ENCODE measurements around the gene USP9X. TPM values are rescaled to one million over a fixed set of nuclear protein-coding genes. Genes with fewer than 3 reads are reported as not detected.

The USP9X gene
- total RNA-seq, 1 donor from 2014 or later: 53.2 TPM

DNA sequence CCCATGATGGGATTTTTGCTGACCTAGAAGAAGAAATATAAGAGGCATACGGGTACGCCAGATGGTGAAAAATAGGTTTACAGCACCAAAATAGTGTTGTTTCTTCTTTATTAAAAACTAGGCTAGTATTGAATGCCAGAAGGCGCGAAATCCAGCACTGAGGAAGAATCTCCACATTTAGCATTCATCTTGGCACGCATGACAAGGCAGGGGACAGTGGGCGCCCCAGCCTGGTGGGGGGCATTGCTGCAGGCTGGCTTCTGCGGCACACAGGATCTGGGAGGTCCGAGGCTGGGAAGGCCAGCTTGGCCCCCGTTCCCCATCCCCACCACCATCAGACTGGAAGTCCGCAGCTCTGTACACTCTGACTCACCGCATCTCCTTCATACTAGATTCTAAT, 173.0 kb downstream of the USP9X start:
- TF ChIP-seq, protein P1, sequence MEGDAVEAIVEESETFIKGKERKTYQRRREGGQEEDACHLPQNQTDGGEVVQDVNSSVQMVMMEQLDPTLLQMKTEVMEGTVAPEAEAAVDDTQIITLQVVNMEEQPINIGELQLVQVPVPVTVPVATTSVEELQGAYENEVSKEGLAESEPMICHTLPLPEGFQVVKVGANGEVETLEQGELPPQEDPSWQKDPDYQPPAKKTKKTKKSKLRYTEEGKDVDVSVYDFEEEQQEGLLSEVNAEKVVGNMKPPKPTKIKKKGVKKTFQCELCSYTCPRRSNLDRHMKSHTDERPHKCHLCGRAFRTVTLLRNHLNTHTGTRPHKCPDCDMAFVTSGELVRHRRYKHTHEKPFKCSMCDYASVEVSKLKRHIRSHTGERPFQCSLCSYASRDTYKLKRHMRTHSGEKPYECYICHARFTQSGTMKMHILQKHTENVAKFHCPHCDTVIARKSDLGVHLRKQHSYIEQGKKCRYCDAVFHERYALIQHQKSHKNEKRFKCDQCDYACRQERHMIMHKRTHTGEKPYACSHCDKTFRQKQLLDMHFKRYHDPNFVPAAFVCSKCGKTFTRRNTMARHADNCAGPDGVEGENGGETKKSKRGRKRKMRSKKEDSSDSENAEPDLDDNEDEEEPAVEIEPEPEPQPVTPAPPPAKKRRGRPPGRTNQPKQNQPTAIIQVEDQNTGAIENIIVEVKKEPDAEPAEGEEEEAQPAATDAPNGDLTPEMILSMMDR (IDR thresholded peaks at IDR 0.05; ENCODE audit: insufficient read depth, low read length, severe bottlenecking): no peak
- Histone ChIP-seq H3K27me3 (ENCODE audit: control insufficient read depth, insufficient read depth, low read length) (no peaks in the 10 kb centered on the region), H3K36me3 (ENCODE audit: control insufficient read depth, insufficient read depth, low read length) (no peaks in the 10 kb centered on the region), H3K4me3 (ENCODE audit: low read depth, low read length) (no peak overlapping the region)
- FAIRE-seq (no peak), DNase-seq (ENCODE audit: low read depth) (no peak)

DNA sequence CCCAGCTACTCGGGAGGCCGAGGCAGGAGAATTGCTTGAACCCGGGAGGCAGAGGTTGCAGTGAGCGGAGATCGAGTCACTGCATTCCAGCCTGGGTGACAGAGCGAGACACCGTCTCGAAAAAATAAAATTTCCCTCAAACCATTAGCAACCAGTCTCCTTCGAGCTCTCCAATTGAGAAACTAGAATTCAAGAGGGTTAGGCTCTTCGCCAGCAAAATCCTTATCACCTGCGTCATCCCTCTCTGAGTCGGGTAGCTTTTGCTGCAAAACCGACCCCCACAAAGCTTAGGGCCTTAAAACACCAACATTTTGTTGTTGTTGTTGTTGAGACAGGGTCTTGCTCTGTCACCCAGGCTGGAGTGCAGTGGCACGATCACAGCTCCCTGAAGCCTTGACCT, 173.6 kb downstream of the USP9X start:
- no peak for DNase-seq (ENCODE audit: low read depth)
- TF ChIP-seq, protein P1 (IDR thresholded peaks at IDR 0.05; ENCODE audit: insufficient read depth, low read length, severe bottlenecking): no peak
- Histone ChIP-seq H3K27me3 (ENCODE audit: control insufficient read depth, insufficient read depth, low read length) (no peaks in the 10 kb centered on the region), H3K4me3 (ENCODE audit: low read depth, low read length) (no peak overlapping the region), H3K36me3 (ENCODE audit: control insufficient read depth, insufficient read depth, low read length) (no peaks in the 10 kb centered on the region)
- no peak for FAIRE-seq

DNA sequence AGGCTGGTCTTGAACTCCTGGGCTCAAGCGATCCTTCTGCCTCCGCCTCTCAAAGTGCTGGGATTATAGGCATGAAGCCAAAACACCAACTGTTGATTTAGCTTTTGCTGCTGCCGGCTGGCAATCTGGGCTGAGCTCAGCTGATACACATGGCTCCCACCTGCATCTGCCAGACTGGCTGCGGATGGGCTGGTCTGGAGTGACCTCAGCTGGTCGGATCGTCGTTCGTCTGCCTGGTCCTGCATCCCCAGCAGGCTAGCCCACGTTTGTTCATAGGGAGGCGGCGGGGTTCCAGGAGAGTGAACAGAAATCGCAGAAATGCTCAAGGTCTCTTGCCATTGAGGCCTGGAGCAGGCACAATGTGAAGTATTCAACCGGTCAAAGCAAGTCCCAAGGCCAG, 174.3 kb downstream of the USP9X start:
- FAIRE-seq: no peak

DNA sequence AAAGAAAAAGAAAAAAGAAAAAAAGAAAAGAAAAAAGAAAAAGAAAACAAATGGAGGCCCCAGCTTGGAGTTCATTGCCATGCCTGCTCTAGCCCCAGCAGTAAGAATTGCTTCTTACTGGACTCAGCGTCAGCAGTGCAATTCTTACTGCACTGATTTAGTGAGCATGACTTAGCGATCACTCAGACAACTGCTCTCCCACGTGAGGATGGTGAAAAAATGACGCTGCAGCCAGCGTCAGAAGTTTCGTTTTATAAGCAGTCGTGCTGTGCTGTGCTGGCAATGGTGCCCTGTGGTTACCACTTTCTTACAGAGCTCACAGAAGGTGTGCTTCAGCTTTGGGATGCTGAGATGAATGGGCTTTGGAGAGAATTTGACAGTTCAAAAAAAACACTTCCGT, 180.4 kb downstream of the USP9X start:
- Histone ChIP-seq H3K27me3 (ENCODE audit: control insufficient read depth, insufficient read depth, low read length) (no peaks in the 10 kb centered on the region), H3K36me3 (ENCODE audit: control insufficient read depth, insufficient read depth, low read length) (no peaks in the 10 kb centered on the region), H3K4me3 (ENCODE audit: low read depth, low read length) (no peak overlapping the region)
- DNase-seq (ENCODE audit: low read depth) (no peak), FAIRE-seq (peak; percentile 18)
- TF ChIP-seq, protein P1 (IDR thresholded peaks at IDR 0.05; ENCODE audit: insufficient read depth, low read length, severe bottlenecking): no peak

More for the DNA sequence above, 174.3 kb downstream of the USP9X start:
- H3K4me3 ChIP-seq (ENCODE audit: low read depth, low read length): no peak overlapping the region
- DNase-seq (ENCODE audit: low read depth): no peak
- H3K36me3 ChIP-seq (ENCODE audit: control insufficient read depth, insufficient read depth, low read length): no peaks in the 10 kb centered on the region
- no peaks in the 10 kb centered on the region for H3K27me3 ChIP-seq (ENCODE audit: control insufficient read depth, insufficient read depth, low read length)
- TF ChIP-seq, protein P1 (IDR thresholded peaks at IDR 0.05; ENCODE audit: insufficient read depth, low read length, severe bottlenecking): no peak

DNA sequence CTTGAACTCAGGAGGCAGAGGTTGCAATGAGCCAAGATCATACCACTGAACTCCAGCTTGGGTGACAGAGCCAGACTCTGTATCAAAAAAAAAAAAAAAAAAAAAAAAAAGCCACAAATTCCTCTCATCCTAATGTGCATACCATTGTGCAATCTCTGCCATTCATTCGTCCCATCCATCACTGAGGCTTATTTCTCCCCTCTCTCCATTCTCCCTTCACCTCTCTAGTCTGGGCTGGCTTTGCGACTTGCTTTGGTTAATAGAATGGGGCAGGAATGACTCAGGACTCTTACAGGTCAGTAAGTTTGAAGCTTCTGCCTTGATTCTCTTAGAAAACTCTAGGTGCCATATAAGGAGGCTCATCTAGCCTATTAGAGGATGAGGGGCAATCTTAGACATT, 188.4 kb downstream of the USP9X start:
- H3K27me3 ChIP-seq (ENCODE audit: control insufficient read depth, insufficient read depth, low read length): no peaks in the 10 kb centered on the region
- FAIRE-seq: no peak
- H3K36me3 ChIP-seq (ENCODE audit: control insufficient read depth, insufficient read depth, low read length): no peaks in the 10 kb centered on the region
- no peak overlapping the region for H3K4me3 ChIP-seq (ENCODE audit: low read depth, low read length)
- TF ChIP-seq, protein P1 (IDR thresholded peaks at IDR 0.05; ENCODE audit: insufficient read depth, low read length, severe bottlenecking): no peak
- no peak for DNase-seq (ENCODE audit: low read depth)
